SK-N-DZ (cell line): ENCODE data around the gene FOXS1. TPM values are rescaled to one million over a fixed set of nuclear protein-coding genes. Genes with fewer than 3 reads are reported as not detected.

Source experiments
- DNase-seq: peaks from one replicate; pipeline ENCODE4 v3.0.0-alpha.2; 2015; ENCODE audit warnings: low spot score
- polyA plus RNA-seq, 2 experiments: library from polyadenylated mRNA; depleted of rRNA; stranded (reverse); fragments of >200 nt; gene quantifications; 2 replicates each; pipeline ENCODE4 v1.2.3, GENCODE V29; 2014

Gene FOXS1
- 0.65 TPM in 1 of 2 replicates, not detected in the other for polyA plus RNA-seq (2014; cell fraction: cytosol; rRNA removed)
- polyA plus RNA-seq (2014; cell fraction: nucleus; rRNA removed) = not detected in 2 replicates

- peak; percentile 37 for DNase-seq
These were observed at the start of gene FOXS1 for GRCh38 chr20:31845300-31845863. FOXS1 (minus strand) TSS chr20:31845604; CDS start chr20:31845542, 62 bp downstream.

GRCh38 chr20:31890646-31891045 is 45.2 kb upstream of the FOXS1 start:
- no peak for DNase-seq

- DNase-seq = no peak
These were observed 38.4 kb upstream of the FOXS1 start for GRCh38 chr20:31883829-31884228.

- DNase-seq = no peak
These were observed 36.5 kb upstream of the FOXS1 start for GRCh38 chr20:31881945-31882344.

- peak; percentile 94 for DNase-seq
These were observed 34.0 kb upstream of the FOXS1 start for GRCh38 chr20:31879143-31879987.

GRCh38 chr20:31877684-31878083 is 32.3 kb upstream of the FOXS1 start:
- no peak for DNase-seq

GRCh38 chr20:31875671-31876070 is 30.3 kb upstream of the FOXS1 start:
- no peak for DNase-seq

- DNase-seq = no peak
These were observed 27.0 kb upstream of the FOXS1 start for GRCh38 chr20:31872406-31872805.

GRCh38 chr20:31871618-31871954 is 26.2 kb upstream of the FOXS1 start:
- no peak for DNase-seq

GRCh38 chr20:31870726-31871617 is 25.6 kb upstream of the FOXS1 start:
- no peak for DNase-seq

GRCh38 chr20:31869942-31870725 is 24.7 kb upstream of the FOXS1 start, which contains the start of the genes DUSP15 and TTLL9:
DUSP15 (minus strand) TSS chr20:31870527; CDS start chr20:31870337, 190 bp downstream.
TTLL9 (plus strand) TSS chr20:31870634; CDS start chr20:31871127, 493 bp downstream.
- DNase-seq = no peak

GRCh38 chr20:31869673-31869941 is 24.2 kb upstream of the FOXS1 start:
- no peak for DNase-seq

GRCh38 chr20:31868853-31869672 is 23.7 kb upstream of the FOXS1 start:
- no peak for DNase-seq

- no peak for DNase-seq
These were observed 20.8 kb upstream of the FOXS1 start for GRCh38 chr20:31866221-31866620.

GRCh38 chr20:31864521-31865400 is 19.4 kb upstream of the FOXS1 start:
- no peak for DNase-seq

GRCh38 chr20:31863296-31864085 is 18.1 kb upstream of the FOXS1 start:
- DNase-seq = no peak

- no peak for DNase-seq
These were observed 17.1 kb upstream of the FOXS1 start for GRCh38 chr20:31862506-31862905.

- no peak for DNase-seq
These were observed 16.7 kb upstream of the FOXS1 start for GRCh38 chr20:31862157-31862470.
